Measurements from ENCODE around the gene CEP20.

CEP20 gene

GRCh38 chr16:15833541-15833940 lies 54.9 kb downstream of the CEP20 start:
- no peak for DNase-seq (ENCODE audit: low read depth in 2 of 2)

DNA sequence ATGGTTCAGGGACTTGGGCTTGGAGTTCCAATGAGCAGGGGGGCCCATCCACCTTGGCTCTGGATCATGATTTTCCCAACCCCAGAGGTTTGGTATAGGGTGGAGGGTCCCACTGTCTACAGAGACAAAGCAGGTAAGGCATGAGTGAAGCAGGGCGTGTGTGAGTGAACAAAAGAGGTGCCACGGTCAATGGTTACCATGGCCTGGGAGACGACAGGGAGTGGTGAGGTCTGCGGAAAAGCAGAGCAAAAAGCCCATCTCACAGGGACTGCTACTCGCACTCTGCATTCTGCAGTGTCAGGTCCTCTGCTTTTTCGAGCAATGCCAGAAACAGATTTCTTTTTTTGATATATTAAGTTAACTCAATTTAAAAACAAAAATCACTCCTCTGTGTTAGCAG lies 56.2 kb downstream of the CEP20 start:
- no peak for DNase-seq (ENCODE audit: low read depth in 2 of 2)

DNA sequence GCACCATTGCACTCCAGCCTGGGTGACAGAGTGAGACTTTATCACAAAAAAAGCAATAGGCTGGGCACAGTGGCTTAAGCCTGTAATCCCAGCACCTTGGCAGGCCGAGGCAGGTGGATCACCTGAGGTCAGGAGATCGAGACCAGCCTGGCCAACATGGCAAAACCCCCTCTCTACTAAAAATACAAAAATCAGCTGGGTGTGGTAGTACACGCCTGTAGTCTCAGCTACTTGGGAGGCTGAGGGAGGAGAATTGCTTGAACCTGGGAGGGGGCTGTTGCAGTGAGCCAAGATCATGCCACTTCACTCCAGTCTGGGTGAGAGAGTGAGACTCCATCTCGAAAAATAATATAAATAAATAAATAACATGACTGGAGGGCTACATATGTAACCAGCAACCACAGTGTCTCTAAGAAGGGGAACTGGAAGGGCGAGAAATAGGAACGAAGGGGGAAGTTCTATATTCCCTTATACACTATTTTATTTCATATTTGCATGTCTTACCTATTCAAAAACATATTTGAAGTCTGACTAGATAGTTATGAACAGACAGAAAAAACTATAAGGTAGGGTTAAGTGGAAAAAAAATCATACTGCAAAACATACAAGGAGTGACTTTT lies 57.5 kb downstream of the CEP20 start:
- no peak for DNase-seq (ENCODE audit: low read depth in 2 of 2)

GRCh38 chr16:15829460-15829859 lies 58.9 kb downstream of the CEP20 start:
- no peak for DNase-seq (ENCODE audit: low read depth in 2 of 2)

- no peak for DNase-seq (ENCODE audit: low read depth in 2 of 2)
Measured at GRCh38 chr16:15827709-15828343, 60.6 kb downstream of the CEP20 start.

- no peak for DNase-seq (ENCODE audit: low read depth in 2 of 2)
Measured at GRCh38 chr16:15827299-15827698, 61.1 kb downstream of the CEP20 start.

DNA sequence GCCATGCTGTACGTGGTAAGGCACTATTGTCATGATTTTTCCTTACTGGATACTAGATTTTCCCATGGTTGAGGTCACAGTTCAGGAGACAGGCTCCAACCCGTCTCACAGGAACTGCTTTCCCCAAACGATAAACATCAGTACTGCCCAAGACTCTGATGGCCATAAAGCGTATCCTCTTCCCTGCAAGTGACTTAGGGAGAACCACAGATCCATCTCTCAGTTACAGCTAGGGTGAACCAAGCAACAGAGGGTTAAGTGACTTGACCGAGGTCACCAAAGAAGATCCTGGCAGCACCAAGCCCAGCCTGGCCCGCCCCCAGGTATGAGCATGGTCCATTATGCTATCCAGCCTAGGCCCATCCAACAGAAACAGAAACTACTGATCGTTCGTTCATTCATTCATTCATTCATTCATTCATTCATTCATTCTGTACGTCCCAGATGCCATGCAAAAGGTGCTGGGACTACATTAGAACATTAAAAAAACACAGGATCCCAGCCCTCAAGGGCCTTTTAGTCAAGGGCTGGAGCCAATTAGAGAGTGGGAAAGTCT lies 62.6 kb downstream of the CEP20 start:
- DNase-seq (ENCODE audit: low read depth in 2 of 2): no peak

GRCh38 chr16:15822957-15823356 lies 65.4 kb downstream of the CEP20 start:
- DNase-seq (ENCODE audit: low read depth in 2 of 2): no peak

DNA sequence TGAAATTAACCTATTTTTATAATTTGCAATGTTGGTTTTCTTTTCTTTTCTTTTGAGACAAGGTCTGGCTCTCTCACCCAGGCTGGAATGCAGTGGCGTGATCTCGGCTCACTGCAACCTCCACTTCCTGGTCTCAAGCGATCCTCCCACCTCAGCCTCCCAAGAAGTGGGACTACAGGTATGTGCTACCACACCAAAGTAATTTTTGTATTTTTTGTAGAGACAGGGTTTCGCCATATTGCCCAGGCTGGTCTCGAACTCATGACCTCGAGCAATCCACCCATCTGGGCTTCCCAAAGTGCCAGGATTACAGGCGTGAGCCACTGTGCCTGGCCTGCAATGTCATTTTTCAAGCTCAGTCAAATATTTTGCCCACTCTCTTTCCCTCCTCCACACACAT lies 67.6 kb downstream of the CEP20 start:
- no peak for DNase-seq (ENCODE audit: low read depth in 2 of 2)

DNA sequence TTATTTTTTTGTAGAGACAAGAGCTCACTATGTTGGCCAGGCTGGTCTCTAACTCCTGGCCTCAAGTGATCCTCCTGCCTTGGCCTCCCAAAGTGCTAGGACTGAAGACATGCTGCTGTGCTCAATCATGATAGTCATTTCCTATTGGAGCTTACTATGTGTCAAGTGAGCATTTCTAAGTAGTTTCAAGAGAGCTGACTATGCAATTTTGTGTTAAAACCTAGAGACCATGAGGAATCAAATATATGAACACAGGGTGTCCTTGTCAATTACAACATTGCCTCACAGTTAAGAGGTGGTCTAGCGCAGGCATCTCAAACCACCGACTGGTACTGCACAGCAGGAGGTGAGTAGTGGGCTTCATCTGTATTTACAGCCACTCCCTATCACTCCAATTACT lies 69.4 kb downstream of the CEP20 start:
- DNase-seq (ENCODE audit: low read depth in 2 of 2): no peak

GRCh38 chr16:15817446-15817845 lies 71.0 kb downstream of the CEP20 start:
- no peak for DNase-seq (ENCODE audit: low read depth in 2 of 2)

- DNase-seq (ENCODE audit: low read depth in 2 of 2): no peak
Measured at GRCh38 chr16:15816228-15816627, 72.2 kb downstream of the CEP20 start.
